Hematopoietic multipotent progenitor cell (in vitro differentiated cells): Measurements from ENCODE around the gene HIPK1. TPM values are rescaled to one million over a fixed set of nuclear protein-coding genes. Genes with fewer than 3 reads are reported as not detected.

Experiments
- DNase-seq, 3 donors: peaks; one replicate each; pipeline ENCODE4 v3.0.0-alpha.2; 2011 to 2015; ENCODE audit warnings: low read depth in 2 of 3, low spot score in 2 of 3
- total RNA-seq: library from RNA; depleted of rRNA; stranded (reverse); fragments of >200 nt; gene quantifications from one replicate; pipeline ENCODE4 v1.2.3, GENCODE V29; 2012

Gene HIPK1
- total RNA-seq, result 151 TPM

DNA sequence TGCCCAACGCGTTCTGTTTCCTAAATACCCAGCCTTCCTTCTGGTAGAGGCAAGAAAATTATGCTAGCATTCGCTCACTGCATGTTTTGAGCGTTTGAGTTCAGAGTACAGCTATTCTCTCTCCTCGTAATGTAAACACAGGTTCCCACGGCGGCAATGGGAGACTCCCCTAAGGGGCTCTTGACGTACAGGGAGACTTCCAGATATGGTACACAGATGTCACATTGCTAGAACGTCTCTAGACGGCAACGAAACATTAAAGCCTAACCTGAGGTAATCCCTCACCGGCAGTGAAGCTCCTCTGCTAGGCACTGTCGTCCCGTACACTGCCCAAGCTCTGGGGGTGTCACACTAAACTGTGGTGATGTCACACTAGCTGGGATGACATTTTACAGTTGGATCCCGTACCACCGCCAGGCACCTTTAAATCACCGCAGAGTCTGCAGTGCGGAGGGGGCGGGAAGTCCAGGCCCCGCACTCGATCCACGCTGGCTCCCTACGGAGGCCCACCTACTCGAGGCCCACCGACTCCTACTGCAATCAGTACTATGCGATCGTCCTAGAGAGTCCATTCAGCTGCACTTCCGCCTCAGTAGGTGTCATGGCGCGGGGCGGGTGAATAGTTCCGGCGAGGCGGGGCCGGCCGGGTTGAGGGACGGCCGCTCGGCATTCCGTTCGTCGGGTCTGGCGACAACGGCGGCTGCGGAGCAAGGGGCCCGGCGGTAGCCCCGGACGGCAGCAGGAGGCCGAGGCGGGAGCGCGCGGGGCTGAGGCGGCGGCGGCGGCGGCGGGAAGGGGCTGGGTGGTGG is at the start of gene HIPK1:
HIPK1 (plus strand) TSS at position 384 of the 809 bp plus-strand sequence.
- peak; percentile 80 to 96 (median 93) for DNase-seq

- DNase-seq, result no peak
Measured at GRCh38 chr1:113879739-113880038, 49.4 kb upstream of the HIPK1 start.

DNA sequence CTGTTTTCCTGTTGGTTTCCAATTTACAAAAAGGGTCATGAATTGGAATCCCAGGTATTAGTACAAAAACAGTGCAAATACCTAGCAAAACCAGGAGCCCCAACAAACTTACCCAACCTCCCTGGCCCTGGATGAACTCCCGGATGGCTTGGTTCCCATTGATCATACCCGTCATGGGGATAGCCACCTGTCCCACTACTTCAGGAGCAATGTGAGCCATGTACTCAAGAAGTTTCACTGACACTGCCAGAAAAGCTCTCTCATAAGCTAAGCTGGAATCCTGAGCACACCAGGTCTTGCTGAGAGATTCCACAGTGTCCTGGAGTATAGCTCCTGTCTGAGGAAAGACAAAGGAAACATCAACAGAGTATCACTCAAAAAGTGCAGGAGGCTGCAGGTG is 47.5 kb upstream of the HIPK1 start:
- no peak for DNase-seq

GRCh38 chr1:113886417-113887401 is 42.4 kb upstream of the HIPK1 start:
- no peak for DNase-seq

DNA sequence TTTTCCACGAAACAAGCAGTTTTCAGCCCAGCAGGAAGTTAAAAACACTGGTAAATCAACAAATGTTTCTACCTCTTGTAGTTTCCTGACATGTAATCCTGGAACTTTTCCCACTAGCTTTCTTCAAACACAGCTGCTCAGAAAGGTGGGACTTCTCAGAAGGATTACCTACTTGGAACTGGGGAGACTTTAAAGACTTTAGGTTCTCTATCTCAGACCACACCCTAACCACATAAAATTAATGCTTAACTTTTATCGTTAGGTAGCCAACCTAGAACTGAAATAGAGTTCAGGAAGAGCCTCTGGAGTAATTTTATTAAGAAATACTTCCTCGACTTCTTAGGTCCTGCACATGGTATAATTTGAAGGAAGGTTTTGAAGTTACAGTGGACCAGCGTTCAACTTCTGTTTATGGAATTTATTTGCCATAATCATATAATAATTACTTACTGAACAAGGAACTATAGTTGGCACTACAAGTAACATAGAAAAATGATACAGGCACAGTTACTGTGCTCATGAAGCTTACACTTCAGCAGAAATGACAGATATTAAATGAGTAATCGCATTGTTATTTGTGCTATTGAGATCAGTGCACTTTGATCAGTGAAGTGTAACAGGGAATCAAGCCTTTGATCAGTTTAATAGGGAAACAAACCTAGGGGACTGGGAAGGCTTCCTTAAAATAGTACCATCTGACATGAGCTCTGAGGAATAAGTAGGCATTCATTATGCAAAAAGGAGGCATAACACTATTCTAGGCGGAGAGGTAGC is 41.5 kb upstream of the HIPK1 start, which contains the start of gene BCL2L15:
BCL2L15 (minus strand) TSS at position 180 of the 774 bp plus-strand sequence. CDS start 206 bp downstream, outside the sequence.
- DNase-seq, result no peak

DNA sequence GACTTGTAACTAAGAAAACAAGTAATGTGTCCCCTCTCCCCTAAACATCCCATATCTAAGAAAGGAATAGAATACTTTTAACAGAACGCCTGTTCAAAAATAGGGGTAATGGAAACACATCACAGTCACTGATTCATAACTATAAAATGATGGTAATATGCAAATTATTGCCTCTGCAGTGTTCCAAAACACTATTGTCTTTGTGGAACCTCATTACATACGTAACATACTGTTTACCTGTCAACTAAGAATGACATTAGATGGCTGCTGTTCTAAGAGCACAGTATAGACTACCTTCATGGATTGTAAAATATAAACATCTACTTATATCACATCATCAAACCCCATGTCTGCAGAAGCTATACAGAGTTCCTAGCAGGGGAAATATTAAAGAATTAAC is 38.3 kb upstream of the HIPK1 start:
- DNase-seq, result no peak

GRCh38 chr1:113891631-113892220 is 37.4 kb upstream of the HIPK1 start:
- DNase-seq, result no peak

- no peak for DNase-seq
Measured at GRCh38 chr1:113893267-113893666, 35.9 kb upstream of the HIPK1 start.

DNA sequence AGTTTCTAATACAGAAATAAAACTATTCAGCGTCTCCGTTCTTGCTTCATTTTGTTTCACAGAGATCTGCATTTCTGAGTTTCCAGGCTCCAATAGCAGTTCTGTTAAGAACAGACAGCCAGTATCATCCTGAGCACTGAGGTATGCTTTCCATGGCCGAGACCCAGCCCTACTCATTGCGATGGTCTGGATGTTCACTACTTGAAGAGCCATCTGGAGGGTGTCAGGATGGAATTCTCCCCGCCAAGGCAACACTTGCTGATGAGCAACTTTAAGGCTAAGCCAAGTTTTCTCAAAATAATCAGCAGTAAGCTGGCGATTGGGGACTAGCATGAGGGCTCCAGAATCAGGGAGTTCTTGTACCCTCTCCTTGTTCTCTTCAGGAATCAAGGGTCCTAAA is 34.0 kb upstream of the HIPK1 start:
- no peak for DNase-seq

GRCh38 chr1:113895961-113896360 is 33.2 kb upstream of the HIPK1 start:
- DNase-seq, result no peak

- no peak for DNase-seq
Measured at GRCh38 chr1:113898241-113898814, 30.8 kb upstream of the HIPK1 start.

DNA sequence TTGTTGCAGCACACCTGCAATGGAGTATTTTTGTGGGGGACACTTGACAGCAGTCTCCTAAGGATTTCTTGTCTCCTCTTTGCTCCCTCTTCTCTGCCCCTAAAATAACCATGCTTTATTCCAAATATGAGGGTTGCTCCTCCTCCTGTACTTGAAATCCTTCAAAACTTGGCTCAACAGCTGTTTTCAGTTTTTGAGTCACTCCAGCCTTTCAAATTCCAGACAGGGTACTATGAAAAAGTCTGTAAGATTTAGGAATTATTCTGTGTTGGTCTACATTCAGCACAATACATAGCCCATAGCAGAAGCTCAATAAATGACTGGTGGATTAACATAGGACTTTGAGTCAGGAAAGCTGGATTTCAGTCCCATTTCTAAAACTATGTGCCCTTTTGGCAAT is 30.0 kb upstream of the HIPK1 start:
- DNase-seq, result no peak

DNA sequence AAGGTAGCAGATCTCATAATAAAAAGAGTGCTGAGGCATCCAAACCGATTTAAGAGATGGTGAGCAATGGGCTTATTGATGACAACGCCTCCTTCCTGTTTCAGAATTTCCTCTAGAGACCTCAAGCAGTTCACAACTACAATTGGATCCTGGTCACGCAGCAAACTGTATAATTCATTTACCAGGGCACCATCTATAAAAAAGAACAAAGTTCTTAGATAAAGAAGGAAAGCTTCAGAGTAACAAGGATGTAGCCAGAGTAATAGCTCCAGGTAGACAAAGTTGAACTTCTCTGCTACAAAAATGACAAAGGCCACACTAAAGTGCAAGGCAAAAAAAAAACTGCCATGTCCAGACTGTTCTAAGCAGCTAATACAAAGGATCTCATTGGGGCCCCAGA is 27.9 kb upstream of the HIPK1 start:
- no peak for DNase-seq

DNA sequence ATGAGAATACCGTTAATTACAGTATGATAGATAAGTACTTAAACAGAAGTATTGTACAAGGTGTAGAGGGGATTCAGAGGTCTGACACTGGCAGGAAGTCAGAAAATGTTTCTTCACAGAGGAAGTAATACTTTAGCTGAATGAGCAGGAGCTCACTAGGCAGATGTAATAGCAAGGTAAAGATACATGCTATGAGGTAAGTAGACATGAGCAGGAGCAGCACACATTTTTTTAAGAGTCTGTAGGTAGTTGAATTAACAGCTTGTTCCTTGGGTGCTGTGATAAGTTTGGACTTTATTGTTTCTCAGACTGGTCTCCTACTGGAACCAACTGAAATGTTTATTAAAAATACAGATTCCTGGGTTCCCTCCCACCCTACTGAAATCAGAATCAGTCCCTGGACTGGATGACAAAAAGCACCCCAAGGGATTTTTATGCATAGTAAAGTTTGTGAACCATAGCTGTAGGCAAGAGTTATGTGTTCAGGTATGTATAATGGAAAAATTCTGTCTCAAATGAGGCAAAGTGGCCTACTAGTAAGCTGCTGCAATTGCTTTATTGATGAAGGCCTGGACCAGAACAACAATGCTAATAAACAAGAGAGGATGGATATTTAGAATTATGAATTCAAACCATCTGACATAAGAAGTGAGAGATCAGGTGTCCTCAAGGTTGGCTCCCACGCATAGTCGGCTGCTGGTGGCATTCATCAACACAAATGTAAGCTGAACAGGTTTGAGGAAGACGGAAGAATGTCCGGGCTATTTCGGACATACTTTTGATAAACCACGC is 25.4 kb upstream of the HIPK1 start:
- peak in 1 of 3 donors; percentile 15 for DNase-seq

DNA sequence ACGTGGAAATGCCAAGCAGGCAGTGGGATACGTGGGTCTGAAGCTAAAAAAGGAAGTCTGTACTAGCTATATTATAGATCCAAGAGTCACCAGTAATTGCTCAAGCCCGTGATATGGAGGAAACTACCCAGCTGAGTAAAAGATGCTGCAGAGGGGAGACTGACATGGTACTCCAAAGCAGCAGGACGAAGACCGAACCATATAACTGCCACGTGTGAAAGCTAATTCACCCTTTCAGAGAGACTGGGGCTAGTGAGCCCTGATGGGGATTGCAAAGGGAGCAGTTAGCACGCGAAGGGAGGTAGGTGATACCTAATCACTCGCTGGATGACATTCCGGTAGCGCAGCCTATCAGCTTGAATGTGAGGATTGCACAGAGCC is 24.8 kb upstream of the HIPK1 start:
- peak in 1 of 3 donors; percentile 13 for DNase-seq

DNA sequence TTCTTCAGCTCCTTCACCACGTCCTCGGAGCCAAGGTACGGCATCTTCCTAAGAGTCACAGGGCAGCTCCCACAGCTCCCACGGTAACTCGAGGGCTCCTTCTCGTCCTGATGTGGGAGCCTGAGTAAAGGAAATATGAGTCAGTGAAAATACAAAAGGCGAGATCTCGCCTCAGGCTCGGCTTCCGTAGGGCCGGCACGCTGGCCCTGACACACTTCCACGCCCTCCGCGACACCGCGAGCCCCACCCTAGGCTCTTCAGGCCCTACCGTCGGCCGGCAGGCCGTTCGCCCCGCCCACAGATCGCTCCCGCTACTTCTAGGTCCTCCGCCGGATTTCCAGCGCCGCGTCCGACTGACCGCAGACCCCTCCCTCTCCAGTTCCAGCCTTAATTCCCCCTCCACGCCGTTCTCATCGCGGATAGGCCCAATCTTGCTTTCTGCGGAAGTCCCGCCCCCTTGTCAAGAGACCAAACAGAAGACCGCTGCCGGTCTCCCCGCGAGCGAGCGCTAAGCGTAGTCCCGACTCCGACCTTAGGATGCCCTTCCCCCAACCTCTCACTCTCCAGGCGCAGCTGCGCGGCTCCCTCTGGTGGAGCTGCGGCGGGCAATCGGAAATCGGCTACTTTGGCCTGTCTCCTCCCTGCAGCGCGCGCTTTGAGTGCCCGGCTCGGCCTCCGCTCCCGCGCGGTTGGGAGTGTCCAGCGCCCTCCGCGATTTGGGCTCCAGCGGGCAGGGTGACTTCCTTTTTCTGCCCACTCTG is 24.3 kb upstream of the HIPK1 start, which contains the start of the genes AP4B1 and DCLRE1B:
AP4B1 (minus strand) TSS at position 126 of the 761 bp plus-strand sequence; CDS start at position 44, 82 bp downstream.
DCLRE1B (plus strand) TSS at position 653 of the 761 bp plus-strand sequence. CDS start 261 bp downstream, outside the sequence.
- DNase-seq, result peak; percentile 92 to 100 (median 100)

DNA sequence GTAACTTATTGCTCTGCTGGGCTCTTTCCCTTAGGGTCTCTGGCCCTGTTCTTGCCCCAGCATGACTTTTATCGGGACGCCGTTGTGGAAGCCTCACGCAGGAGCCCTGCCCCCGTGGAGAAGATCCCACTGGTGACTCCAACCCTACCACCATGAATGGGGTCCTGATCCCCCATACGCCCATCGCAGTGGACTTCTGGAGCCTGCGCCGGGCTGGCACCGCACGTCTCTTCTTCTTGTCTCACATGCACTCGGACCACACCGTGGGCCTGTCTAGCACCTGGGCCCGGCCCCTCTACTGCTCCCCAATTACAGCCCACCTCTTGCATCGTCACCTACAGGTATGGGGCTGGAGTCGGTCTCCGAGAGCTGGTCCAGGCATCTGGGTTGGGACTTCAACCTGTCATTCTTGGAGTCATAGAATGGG is 23.7 kb upstream of the HIPK1 start:
- DNase-seq, result no peak

DNA sequence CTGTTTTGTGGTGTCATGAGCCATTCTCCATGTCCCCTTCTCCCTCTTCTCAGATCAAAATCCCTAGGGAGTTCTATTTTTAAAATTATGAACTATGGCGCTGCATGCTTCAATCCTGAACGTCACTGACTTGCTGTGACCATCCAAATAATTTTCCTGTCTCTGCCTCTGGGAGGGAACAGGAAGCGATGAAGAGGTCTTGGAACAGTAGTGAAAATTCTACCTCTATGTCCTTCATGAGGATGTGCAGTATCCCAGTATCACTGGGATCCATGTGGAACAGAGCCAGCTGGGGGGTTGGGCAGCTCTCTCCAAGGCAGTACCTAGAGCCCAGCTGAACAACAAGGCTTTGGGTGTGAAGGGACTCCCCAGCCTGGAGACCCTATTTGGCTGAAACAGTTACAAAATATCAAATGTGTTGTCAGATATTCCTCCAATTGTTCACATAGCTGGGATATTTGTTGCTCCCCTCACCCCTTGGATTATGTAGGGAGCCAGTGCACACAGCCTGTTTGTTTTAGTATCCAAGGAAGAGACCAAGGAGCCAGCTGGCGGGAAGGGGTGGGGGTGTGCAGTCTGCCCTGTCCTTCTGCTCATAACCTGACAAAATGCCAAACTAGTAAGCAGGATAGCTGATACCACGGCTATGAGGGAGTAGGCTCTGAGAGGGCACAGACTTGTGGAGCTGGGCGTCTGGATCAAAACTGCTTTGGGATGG is 16.4 kb upstream of the HIPK1 start:
- no peak for DNase-seq
